ENCODE results near the gene FAM3A. TPM values are rescaled to one million over a fixed set of nuclear protein-coding genes. Genes with fewer than 3 reads are reported as not detected.

Gene FAM3A
- total and polyA plus RNA-seq, 2 of the 4 experiments (the other 2 are of a cell fraction): 14.0 to 47.2 TPM

- Histone ChIP-seq H2BK20ac (ENCODE audit: low read depth, low read length) (no peak overlapping the region), H3K36me3 (ENCODE audit: control insufficient read depth, insufficient read depth, low read length) (peaks cover 59% of the 10 kb centered on the region), H2AK5ac (ENCODE audit: low read depth, low read length) (no peak overlapping the region), H3K27ac (ENCODE audit: insufficient read depth, low read length) (no peak overlapping the region), H4K91ac (ENCODE audit: insufficient read depth, low read depth, low read length) (no peak overlapping the region), H3K9ac (ENCODE audit: low read depth, low read length) (no peak overlapping the region), H3K23ac (ENCODE audit: low read depth, low read length) (no peak overlapping the region), H2AK9ac (replicated peaks; ENCODE audit: low read depth, low read length, poor library complexity) (no peak overlapping the region), H3K79me1 (ENCODE audit: low read depth in 1 of 2, low read length in 2 of 2) (peaks cover 0 to 16% of the 10 kb centered on the region in 2 experiments; a peak in 3 of 4 replicates), H3K14ac (replicated peaks; ENCODE audit: low read depth, low read length) (no peak overlapping the region), H3K4me3 (ENCODE audit: insufficient read depth, low read depth, low read length) (no peak overlapping the region), H3K4me1 (ENCODE audit: control insufficient read depth, insufficient read depth, low read length) (peaks cover 4% of the 10 kb centered on the region; the same call in 1 of the 2 replicates), H4K20me1 (ENCODE audit: insufficient read depth, low read length) (peaks cover 39% of the 10 kb centered on the region), H3K18ac (ENCODE audit: low read depth, low read length) (no peak overlapping the region), H4K8ac (ENCODE audit: low read depth in 2 of 2, low read length in 2 of 2) (no peak overlapping the region), H3K4me2 (ENCODE audit: low read depth, low read length) (no peak overlapping the region), H3K4ac (ENCODE audit: low read depth, low read length) (no peak overlapping the region), H3K56ac (ENCODE audit: extremely low read depth, insufficient read depth, low read length) (no peak overlapping the region), H2BK120ac (ENCODE audit: low read depth, low read length) (no peak overlapping the region), H2BK15ac (ENCODE audit: low read depth, low read length) (no peak overlapping the region), H4K5ac (ENCODE audit: low read depth, low read length) (no peak overlapping the region), H2BK5ac (ENCODE audit: low read depth, low read length, poor library complexity, severe bottlenecking) (no peak overlapping the region), H3K9me3 (ENCODE audit: control insufficient read depth, insufficient read depth, low read length) (no peaks in the 10 kb centered on the region; the same call in 1 of the 2 replicates), H2AFZ (replicated peaks; ENCODE audit: low read length, poor library complexity) (no peak overlapping the region), H3K27me3 (ENCODE audit: control insufficient read depth, insufficient read depth, low read length) (no peaks in the 10 kb centered on the region), H3K9me1 (ENCODE audit: insufficient read depth, low read length) (no peaks in the 10 kb centered on the region)
- ChIA-PET CTCF (no interaction called here), POLR2A (ENCODE audit: unreplicated experiment) (no interaction called here)
- no peak for DNase-seq
- ATAC-seq (ENCODE audit: low read depth): no peak
- intact Hi-C loops (cut with micrococcal nuclease) (no loop called here), in situ Hi-C loops (cut with MboI; ENCODE audit: low sequenced_read_pairs) (no loop called here), dilution Hi-C loops (cut with HindIII; ENCODE audit: low sequenced_read_pairs, unreplicated experiment) (no loop called here)
- no CpG with 5 or more reads among the region's 8 CpGs for WGBS, 2 experiments (ENCODE audit: extremely low coverage in 2 of 2, insufficient read length in 1 of 2)
- no TSS peak for BruUV-seq (replicated peaks)
- TF ChIP-seq CEBPB (IDR thresholded peaks at IDR 0.05; ENCODE audit: low read depth, low read length) (no peak), ELK1 (IDR thresholded peaks at IDR 0.05; ENCODE audit: borderline replicate concordance, low read depth, low read length) (no peak), SMC3 (IDR thresholded peaks at IDR 0.05; ENCODE audit: low read depth, low read length) (no peak), CHD1 (IDR thresholded peaks at IDR 0.05; ENCODE audit: low read depth, low read length) (no peak), USF2 (IDR thresholded peaks at IDR 0.05; ENCODE audit: low read depth, low read length) (no peak), RFX5 (IDR thresholded peaks at IDR 0.05; ENCODE audit: low read depth, low read length) (no peak), NFE2L2 (IDR thresholded peaks at IDR 0.05; ENCODE audit: low read depth, low read length) (no peak), POLR2A (IDR thresholded peaks at IDR 0.05; ENCODE audit: low read depth, low read length) (no peak)
Measured at GRCh38 chrX:154462396-154462795, 53.6 kb downstream of the FAM3A start.
